SKM-1 (cell line): ENCODE data around the gene MAN2A2.

Source experiments
- DNase-seq: peaks from one replicate; lab custom pipeline; 2025; ENCODE audit not compliant: unreplicated experiment; lab: John Stamatoyannopoulos, UW

The MAN2A2 gene

GRCh38 chr15:90938261-90938660, 35.2 kb downstream of the MAN2A2 start:
- DNase-seq: no peak

GRCh38 chr15:90939756-90940155, 36.7 kb downstream of the MAN2A2 start:
- no peak for DNase-seq

GRCh38 chr15:90941038-90941437, 37.9 kb downstream of the MAN2A2 start:
- no peak for DNase-seq

- DNase-seq: no peak
Measured at GRCh38 chr15:90942354-90943120, 39.4 kb downstream of the MAN2A2 start.

- DNase-seq: no peak
Measured at GRCh38 chr15:90945091-90945490, 42.0 kb downstream of the MAN2A2 start.

GRCh38 chr15:90946538-90946937, 43.4 kb downstream of the MAN2A2 start:
- no peak for DNase-seq

- DNase-seq: no peak
Measured at GRCh38 chr15:90946941-90947576, 44.0 kb downstream of the MAN2A2 start.

GRCh38 chr15:90947577-90948357, 44.7 kb downstream of the MAN2A2 start:
- no peak for DNase-seq

- no peak for DNase-seq
Measured at GRCh38 chr15:90948506-90948905, 45.4 kb downstream of the MAN2A2 start.

GRCh38 chr15:90949979-90950675, 47.0 kb downstream of the MAN2A2 start:
- no peak for DNase-seq

- no peak for DNase-seq
Measured at GRCh38 chr15:90950676-90951075, 47.6 kb downstream of the MAN2A2 start.

GRCh38 chr15:90952901-90953677, 50.0 kb downstream of the MAN2A2 start:
- no peak for DNase-seq

- DNase-seq: no peak
Measured at GRCh38 chr15:90953947-90954711, 51.0 kb downstream of the MAN2A2 start.

- peak; percentile 96 for DNase-seq
Measured at GRCh38 chr15:90954712-90955623, 51.9 kb downstream of the MAN2A2 start, which contains the start of gene RCCD1. Gene RCCD1 (plus strand): TSS chr15:90954884. CDS start chr15:90956735, 1,851 bp downstream.

- no peak for DNase-seq
Measured at GRCh38 chr15:90955624-90956273, 52.6 kb downstream of the MAN2A2 start.

- no peak for DNase-seq
Measured at GRCh38 chr15:90956274-90957030, 53.4 kb downstream of the MAN2A2 start.

- no peak for DNase-seq
Measured at GRCh38 chr15:90957031-90957790, 54.1 kb downstream of the MAN2A2 start.
